ENCODE results near the gene MAP1LC3B.
A peak's percentile ranks its signal among the peaks of the same experiment; 100 is the strongest.

The MAP1LC3B gene

DNA sequence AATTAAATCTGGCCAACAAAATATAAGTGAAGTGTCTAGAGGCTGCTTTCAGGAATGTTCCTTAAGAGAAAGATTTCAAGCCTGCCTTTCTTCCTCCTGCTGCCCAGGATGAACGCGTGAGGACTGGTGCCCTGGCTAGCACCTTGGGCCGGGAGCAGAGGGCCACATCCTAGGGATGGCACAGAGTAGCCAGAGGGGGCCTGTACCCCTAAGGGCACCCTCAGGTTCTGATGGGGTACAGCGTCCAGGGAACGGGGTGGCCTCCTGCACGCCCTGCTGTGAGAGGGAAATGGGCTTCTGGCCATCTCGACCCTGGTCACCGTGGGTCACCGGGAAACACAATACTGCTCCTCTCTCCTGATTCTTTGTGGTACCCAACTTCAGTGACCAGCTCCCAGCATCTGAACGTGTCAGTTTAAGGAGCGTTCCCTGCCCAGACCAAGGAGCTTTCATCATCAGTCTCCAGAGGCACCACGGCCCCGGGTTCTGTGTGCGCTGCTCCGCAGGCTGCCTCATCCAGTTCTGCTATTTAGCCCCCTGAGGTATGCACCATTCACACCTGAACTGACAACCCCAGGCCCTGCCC, 40.3 kb downstream of the MAP1LC3B start:
- DNase-seq (ENCODE audit: low read depth): no peak

DNA sequence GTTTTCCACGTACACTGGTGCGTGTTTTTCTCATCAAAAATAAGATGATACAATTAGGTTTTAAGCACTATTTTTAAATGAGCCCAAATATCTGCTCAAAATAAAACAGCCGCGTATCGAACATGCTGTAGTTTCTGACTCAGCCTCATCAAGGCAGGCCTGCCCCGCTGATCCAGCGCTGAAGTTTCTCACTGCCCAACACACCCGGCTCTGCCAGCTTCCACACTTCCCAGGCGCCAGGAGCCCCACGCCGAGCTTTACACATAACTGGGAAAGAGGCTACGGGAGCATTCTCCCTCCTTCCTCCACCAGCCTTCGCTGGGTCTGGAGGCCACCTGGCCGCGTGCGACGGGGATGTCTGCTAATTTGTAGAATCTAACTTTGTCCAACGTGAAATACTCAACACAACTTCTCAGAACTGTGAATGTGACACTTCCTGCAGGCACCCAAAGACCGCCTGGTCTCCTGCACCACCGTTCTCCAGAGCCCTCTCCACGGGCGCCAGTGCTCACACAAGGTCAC, 42.1 kb downstream of the MAP1LC3B start:
- DNase-seq (ENCODE audit: low read depth): no peak

DNA sequence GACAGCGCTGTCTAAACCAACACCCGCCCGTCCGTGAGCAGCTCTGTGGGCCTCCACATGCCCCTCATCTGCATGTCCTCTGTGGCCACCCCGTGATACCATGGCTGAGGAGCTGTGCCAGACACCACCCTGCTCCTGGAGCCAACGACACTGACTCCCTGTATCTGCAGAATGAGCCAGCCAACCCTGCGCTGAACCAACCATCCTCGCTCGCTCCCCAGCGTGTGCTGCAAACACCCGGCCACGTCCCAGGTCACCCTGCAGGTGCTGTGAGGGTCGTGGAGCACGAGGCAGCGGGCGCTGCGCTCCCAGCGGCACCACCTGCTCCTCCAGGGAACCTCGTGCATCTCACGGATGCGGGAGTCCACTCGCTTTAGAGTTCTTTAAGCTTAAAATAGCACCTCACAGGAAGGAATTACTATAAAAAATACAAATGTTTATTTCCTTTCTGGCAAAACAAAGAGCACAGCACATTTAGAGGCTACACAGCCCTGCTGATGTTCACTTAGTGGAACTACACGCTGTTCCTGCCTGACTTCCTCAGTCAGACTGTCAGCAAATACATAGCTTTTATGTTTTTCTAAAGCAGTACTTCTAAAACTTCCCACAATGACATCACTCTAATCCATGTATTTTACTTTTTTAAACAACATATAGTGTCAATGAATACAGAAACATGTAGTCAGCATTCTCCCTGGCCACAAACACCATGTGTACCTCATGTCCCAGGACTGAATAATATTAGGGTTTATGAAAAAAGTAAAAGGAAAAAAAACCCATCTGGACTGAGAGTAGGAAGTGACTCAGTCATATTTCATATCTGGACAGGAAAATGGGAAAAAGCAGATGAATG, 43.5 kb downstream of the MAP1LC3B start:
- DNase-seq (ENCODE audit: low read depth): peak; percentile 90

DNA sequence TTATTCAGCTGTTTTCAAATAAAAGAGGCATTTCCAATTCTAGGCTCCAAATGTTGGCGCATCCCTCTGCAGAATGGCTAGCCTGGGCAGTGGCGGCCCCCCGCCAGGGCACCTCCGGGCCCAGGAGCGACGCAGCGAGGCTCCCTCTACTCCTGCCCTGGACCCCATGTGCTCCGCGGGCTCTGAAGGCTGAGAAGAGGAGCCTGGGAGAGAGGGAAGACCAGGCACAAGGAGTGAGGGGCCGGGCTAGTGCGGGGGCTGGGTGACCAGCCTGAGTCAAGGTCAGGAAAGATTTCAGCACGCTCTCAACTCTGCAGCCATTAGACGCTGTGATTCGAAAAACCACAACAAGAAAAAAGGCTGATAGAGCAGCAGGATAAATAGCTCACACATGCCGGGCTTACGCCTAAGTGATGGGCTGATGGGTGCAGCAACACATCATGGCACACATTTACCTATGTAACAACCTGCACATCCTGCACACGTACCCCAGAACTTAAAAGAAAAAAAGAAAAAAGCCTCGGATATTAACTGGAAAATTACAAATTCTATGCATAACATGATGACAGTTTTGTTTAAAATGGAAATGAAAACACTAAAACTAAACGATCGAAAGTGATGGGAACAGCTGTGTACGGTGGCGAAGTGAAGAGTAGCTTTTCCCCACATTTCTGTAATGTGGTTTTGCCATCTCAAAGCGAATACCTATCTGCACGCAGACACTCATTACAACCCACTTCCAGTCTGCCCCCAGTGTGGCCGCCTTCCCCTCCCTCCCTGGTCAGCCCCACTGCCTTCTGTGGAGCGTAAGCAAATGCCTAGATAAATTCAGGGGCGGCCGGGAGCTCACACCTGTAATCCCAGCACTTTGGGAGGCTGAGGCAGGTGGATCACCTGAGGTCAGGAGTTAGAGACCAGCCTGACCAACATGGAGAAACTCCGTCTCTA, 44.4 kb downstream of the MAP1LC3B start:
- peak; percentile 80 for DNase-seq (ENCODE audit: low read depth)

DNA sequence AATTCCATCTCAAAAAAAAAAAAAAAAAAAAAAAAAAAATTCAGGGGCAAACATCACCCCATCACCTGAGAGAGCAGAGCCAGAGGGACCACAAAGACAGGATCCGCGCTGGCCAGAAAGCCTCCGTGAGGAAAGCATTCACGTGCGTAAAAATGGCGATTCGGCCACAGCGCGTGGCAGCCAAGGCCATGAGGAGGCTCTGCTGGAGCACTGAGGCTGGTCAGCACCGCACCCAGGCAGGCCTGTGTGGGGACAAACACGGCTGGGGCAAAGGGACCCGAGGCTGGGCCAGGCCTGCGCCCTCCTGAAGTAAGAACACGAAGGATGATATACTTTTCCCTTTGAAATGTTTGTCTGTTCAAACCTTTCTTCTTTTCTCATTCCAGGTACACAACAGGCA, 45.2 kb downstream of the MAP1LC3B start:
- no peak for DNase-seq (ENCODE audit: low read depth)

DNA sequence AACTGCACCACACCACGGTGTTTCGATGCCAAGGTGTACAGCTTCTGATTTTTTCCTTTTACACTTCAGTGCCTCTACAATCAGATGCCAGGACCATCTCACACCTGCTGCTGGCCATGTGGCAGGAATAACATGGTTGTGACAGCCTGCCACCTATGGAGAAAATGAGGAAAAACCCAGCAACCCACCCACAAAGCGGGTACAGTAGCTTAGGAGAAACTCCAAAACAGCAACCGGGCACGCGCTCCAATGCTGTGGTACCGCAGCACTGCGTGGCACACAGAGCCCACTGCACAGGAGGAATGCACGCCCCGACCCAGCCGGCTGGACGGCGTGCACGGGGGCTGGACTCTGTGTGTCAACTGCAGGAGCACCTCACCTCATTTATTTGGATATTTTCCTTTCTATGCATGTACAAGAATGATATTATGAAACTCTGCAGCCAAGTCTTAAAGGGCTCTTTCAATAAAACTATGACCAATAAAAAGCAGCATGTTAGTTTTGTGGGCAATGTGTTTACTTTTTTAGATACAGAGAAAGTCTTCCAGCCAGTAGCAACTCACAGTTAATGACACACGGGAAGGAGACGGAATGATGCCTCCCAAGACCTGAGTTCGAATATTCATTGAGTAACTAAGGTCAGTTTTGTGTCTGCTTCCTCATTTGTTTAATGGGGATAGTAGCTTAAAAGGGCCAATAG, 45.9 kb downstream of the MAP1LC3B start:
- no peak for DNase-seq (ENCODE audit: low read depth)

DNA sequence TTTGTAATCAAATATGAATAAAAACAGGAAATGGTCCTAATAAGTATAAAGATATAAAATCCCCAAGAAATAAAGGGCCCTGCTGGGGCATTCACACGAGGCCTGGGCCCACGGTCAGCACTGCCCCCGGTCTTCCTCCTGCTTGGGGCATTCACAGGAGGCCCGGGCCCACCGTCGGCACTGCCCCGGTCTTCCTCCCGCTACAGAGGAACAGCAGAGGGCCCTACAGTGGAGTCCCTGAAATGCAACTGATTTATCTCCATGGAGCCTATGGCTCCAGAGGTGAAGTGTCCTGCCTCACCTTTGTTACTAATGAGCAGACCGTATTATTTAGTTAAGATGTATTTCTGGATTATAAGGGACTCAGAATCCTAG, 46.5 kb downstream of the MAP1LC3B start:
- DNase-seq (ENCODE audit: low read depth): no peak

DNA sequence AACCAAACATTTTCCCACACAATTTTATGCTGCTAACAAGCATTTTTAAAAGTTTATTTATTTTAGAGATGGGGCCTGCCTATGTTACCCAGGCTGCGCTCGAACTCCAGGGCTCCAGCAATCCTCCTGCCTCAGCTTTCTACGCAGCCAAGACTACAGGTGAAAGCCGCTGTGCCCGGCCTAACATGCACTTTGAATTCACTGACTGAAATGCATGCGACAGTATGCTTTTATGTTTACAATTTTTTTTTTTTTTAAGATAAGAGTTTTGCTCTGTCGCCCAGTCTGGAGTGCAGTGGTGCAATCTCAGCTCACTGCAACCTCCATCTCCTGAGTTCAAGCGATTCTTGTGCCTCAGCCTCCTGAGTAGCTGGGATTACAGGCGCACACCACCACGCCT, 47.8 kb downstream of the MAP1LC3B start:
- no peak for DNase-seq (ENCODE audit: low read depth)

DNA sequence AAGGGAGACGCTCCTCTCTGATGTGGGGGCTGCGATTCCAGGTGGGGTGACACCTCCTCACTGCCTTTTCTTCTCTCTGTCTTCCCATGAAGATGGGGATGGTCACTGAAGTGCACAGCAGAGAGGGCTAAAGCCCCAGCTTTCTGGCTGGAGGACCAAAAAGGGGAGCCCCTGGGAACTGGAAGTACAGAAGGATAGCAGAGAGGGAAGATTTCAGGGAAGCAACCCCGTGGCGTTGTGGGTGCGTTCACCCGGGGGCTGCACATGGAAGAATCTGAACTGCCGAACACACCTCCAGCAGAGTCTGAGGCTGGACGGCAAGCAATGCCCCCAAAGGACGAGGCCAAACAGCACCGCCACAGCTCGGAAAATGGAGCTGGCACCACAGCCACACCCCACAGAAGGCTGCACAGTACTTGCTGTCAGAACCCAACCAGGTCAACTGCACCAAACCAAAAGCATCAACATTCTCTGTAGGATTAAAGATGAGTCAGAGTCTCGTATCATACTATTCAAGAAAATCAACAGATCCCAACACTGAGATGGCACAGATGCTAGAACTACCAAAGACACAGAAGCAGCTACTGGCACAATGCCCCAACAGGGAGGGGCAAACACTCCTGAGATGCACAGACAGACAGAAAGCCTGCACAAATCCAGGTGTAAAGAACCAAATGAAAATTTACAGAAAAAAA, 49.9 kb downstream of the MAP1LC3B start:
- peak; percentile 58 for DNase-seq (ENCODE audit: low read depth)

DNA sequence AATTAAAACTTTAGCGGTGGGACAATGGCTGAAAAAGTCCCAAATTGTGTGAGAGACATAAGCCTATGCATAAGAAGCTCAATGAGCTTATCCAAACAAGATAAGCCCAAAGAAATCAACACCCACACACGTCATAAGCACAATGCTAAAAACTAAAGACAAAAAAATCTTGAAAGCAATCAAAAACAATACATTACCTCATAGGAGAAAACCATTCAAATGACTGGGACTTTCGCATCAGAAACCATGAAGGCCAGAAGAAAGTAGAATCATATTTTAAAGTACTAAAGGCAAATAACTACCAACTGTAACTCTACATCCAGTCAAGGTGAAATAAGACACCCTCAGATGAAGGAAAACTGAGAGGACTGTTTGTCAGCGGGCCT, 50.4 kb downstream of the MAP1LC3B start:
- no peak for DNase-seq (ENCODE audit: low read depth)

DNA sequence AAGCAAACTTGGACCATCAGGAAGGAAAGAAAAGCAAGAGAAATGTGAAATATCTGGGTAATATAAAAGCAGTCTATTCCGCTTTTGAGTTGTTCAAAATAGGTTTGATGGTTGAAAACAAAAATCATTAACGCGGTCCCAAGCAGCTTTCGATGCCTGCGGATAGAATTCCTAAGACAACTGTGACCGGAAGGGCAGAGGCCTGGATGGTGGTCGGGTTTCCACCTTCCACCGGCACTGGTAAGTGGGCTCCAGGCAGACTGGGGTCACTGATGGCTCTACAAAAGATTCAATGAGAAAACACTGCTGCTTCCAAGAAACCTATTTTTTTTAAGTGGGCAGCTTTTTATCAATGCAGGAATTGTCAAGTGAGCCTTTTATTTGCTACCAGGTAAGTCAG, 50.9 kb downstream of the MAP1LC3B start:
- DNase-seq (ENCODE audit: low read depth): no peak

DNA sequence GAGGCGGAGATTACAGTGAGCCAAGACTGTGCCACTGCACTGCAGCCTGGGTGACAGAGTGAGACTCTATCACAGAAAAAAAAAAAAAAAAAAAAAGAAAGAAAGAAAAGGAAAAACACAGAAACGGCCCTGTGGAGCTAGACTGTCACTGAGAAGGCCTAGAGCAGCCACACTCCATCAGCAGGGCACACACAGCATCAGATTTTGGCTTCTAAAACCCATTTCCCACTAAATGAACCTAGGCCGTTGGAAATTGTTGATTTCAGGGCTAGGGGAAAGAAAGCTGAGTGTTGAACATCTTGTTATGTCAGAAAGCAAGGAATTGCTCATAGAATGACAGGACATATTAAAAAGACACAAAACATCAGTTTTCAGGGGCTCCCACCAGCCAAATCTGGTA, 51.8 kb downstream of the MAP1LC3B start:
- DNase-seq (ENCODE audit: low read depth): no peak

DNA sequence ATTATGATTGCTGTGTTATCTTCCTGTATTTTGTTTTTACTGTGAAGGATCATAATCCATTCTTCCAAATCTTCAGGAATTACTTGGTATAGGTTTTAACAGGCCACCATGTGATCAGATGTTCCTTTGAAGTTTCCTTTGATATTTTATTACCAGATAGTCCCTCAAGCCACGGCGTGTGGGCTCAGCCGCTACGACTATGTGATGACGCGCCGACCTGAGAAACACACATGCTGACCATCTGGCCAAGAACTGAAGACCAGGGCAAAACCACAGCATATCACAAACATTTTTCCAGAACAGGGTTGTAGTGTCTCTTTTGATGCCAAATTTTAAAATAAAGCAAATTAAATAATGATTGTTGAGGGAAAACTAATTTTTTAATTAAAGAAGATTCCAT, 53.4 kb downstream of the MAP1LC3B start:
- peak; percentile 83 for DNase-seq (ENCODE audit: low read depth)

DNA sequence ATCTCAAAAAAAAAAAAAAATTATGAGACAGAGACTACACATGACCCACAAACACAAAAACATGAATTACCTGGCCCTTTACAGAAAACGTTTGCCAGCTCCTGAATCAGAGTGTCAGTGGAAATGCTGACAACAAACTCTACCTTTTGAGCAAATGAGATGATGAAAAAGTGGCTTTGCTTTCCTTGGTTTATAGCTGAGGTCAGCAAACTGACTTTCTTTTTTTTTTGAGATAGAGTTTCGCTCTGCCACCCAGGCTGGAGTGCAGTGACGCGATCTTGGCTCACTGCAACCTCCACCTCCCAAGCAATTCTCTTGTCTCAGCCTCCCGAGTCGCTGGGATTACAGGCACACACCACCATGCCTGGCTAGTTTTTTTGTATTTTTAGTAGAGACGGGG, 54.3 kb downstream of the MAP1LC3B start:
- no peak for DNase-seq (ENCODE audit: low read depth)

DNA sequence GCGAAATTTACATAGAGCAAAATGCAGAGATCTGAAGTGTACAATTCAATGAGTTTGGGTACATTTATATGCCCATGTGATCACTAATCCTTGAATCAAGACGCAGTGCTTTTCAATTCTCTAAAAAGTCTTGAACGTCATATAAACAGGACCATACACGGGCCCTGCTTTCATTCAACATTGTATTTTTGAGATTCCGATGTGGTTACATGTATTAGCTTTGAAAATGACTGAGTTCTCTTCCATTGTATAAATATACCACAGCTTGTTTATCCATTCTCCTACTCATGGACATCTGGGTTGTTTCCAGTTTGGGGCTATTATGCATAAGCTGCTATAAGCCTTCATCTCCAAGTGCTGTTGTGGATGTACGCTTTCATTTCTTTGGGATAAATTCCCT, 55.2 kb downstream of the MAP1LC3B start:
- DNase-seq (ENCODE audit: low read depth): peak; percentile 79

DNA sequence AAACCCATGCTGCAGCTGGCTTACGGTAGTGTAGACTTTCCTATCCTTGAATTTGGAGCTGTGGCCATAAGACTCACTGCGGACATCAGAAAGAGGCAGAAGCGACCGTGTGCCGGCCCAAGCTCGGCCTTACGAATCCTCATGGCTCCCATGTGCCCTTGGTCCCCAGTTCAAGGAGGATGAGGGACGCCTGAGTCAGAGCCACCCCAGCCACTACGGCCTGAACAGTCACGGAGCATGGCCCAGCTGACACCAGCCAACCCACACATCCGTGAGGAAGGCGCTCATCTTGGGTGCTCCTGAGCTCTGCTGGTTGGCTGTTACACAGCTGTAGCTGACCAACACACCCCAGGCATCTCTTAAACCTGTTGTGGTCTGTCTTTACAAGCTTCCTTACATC, 56.7 kb downstream of the MAP1LC3B start:
- no peak for DNase-seq (ENCODE audit: low read depth)

DNA sequence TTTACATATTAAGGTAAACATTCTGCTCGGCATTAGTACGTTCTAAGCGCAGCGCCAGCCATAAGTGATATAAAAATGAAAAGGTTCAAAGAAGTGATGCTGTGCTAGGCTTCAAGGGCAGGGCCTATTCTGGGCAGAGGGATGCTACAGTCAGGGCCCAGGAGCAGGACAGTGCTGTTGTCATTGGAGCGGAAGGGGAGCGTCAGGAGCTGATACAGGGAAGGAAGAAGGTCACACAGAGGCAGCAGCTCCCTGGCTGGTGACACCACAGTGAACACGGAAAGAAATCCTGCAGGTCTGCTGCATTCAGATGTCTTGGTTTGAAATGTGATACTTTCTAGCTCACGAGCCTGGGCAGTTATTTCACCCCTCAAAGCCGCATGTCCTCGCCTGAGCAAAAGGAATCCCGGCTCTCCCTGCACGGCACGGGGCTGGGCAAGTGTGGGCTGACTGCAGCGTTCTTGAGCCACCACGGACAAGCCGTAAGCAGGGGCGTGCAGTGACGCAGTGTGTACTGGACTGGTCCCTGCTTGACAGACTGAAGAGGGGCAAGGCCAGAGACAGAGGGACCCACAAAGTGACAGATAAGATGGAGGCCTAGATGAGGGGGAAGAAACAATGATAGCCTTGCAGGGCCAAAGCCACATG, 59.6 kb downstream of the MAP1LC3B start:
- no peak for DNase-seq (ENCODE audit: low read depth)

DNA sequence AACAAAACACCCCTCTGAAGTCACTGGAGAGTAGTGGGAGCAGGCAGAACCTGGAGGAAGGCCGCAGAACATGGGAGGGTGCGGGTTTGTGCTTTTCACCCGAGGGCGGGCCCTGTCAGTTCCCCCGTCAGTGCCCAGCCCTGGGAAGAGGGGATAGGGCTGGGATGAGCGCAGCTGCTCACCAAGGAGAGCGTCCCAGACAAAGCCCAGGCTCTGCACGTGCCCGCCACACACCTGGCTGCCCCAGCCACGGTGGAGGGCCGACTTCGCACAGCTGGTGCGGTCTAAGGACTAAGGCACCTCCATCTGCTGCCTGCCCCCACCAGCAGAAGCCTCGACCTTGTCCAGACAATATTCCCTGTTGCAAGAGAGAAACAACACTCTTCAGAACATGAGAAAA, 61.2 kb downstream of the MAP1LC3B start:
- DNase-seq (ENCODE audit: low read depth): no peak
